ENCODE data around the gene NDUFAF4.

Gene NDUFAF4

DNA sequence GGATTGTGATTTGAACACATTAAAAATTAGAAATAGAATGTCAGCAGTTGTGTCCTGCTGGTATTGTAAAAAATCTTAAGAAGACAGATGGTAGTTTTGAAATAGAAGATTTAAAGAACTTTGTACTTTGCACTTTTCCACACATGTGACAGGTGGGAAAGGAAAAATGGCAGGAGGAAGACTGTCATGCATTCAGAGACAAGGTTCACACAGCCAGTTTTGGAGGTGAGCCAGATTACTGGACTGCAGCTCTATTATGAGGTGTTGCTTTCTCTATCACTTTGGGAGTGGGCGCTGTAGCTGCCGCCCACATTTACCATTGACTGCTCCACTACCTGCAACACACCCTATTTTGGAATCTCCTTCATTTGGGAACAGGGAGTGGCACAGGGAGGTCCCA lies 12.1 kb upstream of the NDUFAF4 start:
- DNase-seq (ENCODE audit: low spot score): no peak
- in situ Hi-C loops (cut with MboI; ENCODE audit: low pct_unique_long_range_greater_than_20kb, low sequenced_read_pairs, unreplicated experiment): loop anchor here (10.0 kb wide), 1 partner anchor 145 kb away; no protein-coding TSS in a partner anchor

DNA sequence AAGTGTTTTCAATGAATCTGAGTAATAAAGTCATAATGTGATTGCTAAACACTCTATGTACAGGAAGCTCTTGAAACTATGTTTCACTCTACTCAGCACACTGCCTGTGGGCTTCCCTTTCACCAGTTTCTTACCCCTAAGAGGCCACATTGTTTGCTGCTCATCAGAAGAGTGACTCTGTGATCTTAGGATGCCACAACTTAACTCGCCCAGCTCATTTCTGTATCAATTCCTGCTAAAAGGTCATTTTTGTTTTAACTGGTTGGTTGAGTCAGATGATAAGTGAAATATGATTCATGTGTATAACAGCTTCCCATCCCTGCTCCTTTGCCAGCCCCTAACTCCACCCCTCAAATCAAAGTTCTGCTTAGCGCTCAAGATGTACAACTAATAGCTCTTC lies 9.8 kb upstream of the NDUFAF4 start:
- TF ChIP-seq, protein P1, sequence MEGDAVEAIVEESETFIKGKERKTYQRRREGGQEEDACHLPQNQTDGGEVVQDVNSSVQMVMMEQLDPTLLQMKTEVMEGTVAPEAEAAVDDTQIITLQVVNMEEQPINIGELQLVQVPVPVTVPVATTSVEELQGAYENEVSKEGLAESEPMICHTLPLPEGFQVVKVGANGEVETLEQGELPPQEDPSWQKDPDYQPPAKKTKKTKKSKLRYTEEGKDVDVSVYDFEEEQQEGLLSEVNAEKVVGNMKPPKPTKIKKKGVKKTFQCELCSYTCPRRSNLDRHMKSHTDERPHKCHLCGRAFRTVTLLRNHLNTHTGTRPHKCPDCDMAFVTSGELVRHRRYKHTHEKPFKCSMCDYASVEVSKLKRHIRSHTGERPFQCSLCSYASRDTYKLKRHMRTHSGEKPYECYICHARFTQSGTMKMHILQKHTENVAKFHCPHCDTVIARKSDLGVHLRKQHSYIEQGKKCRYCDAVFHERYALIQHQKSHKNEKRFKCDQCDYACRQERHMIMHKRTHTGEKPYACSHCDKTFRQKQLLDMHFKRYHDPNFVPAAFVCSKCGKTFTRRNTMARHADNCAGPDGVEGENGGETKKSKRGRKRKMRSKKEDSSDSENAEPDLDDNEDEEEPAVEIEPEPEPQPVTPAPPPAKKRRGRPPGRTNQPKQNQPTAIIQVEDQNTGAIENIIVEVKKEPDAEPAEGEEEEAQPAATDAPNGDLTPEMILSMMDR (IDR thresholded peaks at IDR 0.05; ENCODE audit: extremely low read depth, insufficient read depth, missing control alignments): no peak
- no peak for DNase-seq (ENCODE audit: low spot score)
- in situ Hi-C loops (cut with MboI; ENCODE audit: low pct_unique_long_range_greater_than_20kb, low sequenced_read_pairs, unreplicated experiment): loop anchor here (10.0 kb wide), 1 partner anchor 147 kb away; no protein-coding TSS in a partner anchor

More for the DNA sequence above, 12.1 kb upstream of the NDUFAF4 start:
- TF ChIP-seq, protein P1 (IDR thresholded peaks at IDR 0.05; ENCODE audit: extremely low read depth, insufficient read depth, missing control alignments): no peak

DNA sequence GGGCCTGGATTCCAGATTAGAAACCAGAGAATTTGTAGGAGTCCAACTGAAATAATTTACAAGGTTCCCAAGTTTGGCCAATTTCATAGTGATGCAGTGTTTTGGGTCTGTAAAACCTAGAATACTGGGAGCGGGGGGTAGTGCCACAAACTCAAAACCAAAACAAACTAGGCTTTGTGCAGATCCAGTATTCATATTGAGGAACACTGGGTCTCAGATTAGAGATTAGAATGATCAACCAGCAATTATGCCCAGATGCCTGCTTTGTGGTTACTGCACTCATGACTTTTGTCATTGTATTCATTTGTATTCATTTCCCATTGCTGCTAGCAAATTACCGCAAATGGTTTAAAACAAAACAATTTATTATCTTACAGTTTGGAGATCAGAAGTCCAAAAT lies 3.2 kb upstream of the NDUFAF4 start:
- in situ Hi-C loops (cut with MboI; ENCODE audit: low pct_unique_long_range_greater_than_20kb, low sequenced_read_pairs, unreplicated experiment): loop anchor here (10.0 kb wide), 1 partner anchor 154 kb away; no protein-coding TSS in a partner anchor
- DNase-seq (ENCODE audit: low spot score): no peak
- TF ChIP-seq, protein P1 (IDR thresholded peaks at IDR 0.05; ENCODE audit: extremely low read depth, insufficient read depth, missing control alignments): no peak

DNA sequence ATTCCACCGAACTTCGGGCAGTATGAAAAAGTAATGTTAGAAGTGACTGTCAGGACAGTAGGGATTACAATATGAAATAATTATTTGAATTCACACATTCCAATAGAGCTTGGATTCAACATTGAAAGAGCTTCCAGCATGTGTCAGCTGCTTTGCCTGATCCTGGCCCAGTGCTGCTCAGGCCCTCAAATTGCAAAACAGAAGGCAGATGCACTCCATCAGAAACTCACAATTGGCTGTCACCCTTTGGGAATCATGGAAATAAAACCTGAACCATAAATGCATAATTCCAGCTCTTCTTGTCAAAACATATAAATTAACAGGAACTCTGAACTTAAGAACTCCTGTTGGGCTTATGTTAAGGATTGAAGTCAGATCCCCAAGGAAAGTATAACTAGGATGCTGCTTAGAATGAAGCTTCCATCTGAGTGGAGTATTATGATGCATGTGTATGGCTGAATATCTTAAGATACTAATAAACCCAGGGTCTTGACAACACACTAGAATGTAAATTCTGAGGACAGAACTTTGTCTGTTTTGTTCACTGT lies 1.8 kb upstream of the NDUFAF4 start:
- DNase-seq (ENCODE audit: low spot score): no peak
- in situ Hi-C loops (cut with MboI; ENCODE audit: low pct_unique_long_range_greater_than_20kb, low sequenced_read_pairs, unreplicated experiment): loop anchor here (25.0 kb wide), 1 partner anchor 262 kb away; no protein-coding TSS in a partner anchor
- TF ChIP-seq, protein P1 (IDR thresholded peaks at IDR 0.05; ENCODE audit: extremely low read depth, insufficient read depth, missing control alignments): no peak

DNA sequence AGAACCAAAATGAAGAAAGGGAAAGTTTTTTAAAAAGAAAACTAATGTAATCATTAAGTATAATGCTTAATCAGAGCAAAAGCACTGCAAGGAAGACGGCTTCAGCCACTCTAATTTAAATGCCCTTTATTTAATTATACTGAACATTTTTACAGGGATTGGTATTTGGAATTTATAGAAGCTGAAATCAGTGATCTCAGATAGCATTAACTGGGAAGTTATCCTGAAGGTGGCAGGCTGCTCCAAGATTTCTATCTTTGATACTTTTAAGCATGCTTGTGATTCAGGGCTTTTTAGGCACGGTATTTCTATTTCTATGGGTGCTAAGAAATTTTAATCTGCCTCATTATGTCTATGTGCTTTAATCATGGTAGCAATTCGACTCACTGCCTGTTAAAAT lies 1.3 kb upstream of the NDUFAF4 start:
- peak; percentile 19 for DNase-seq (ENCODE audit: low spot score)
- in situ Hi-C loops (cut with MboI; ENCODE audit: low pct_unique_long_range_greater_than_20kb, low sequenced_read_pairs, unreplicated experiment): loop anchor here (25.0 kb wide), 1 partner anchor 262 kb away; no protein-coding TSS in a partner anchor
- TF ChIP-seq, protein P1 (IDR thresholded peaks at IDR 0.05; ENCODE audit: extremely low read depth, insufficient read depth, missing control alignments): peak; percentile 30

DNA sequence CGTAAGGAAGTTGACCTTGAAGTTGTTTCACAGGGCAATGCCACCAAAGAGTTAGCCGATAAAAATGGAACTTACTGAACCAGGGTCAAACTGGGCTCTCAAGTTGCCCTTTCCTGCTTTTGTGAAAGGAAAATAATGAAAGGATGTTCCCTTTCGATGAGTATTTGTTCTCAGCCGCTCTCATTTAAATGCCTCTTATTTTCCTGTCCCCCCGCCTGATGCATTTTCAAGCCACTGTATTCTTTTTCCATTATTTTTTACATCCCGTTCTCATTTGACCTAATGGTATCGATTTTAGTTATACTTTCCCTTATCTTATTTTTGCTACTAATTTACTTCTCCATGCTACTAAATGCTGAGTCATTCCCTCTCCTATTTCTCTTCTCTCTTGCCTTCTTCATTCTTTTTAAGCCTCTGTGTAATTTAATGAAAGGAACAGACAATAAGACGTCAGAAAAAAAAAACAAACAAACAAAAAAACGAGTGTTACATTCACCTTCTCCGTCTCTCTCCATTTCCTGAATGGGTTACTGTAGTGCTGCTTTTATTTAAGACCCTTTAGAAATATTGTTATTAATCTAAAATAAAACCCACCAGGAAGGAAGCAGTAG lies 655 bp upstream of the NDUFAF4 start:
- in situ Hi-C loops (cut with MboI; ENCODE audit: low pct_unique_long_range_greater_than_20kb, low sequenced_read_pairs, unreplicated experiment): loop anchor here (25.0 kb wide), 1 partner anchor 261 kb away; no protein-coding TSS in a partner anchor
- peak; percentile 6 for DNase-seq (ENCODE audit: low spot score)
- TF ChIP-seq, protein P1 (IDR thresholded peaks at IDR 0.05; ENCODE audit: extremely low read depth, insufficient read depth, missing control alignments): no peak

Data from GM13977 (cell line).